Transverse colon (tissue), 4 donors: ENCODE results near the gene STRIT1. TPM values are rescaled to one million over a fixed set of nuclear protein-coding genes. Genes with fewer than 3 reads are reported as not detected.

ENCODE experiments used
- DNase-seq: peaks from one replicate; pipeline ENCODE4 v3.0.0-alpha.2; 2019
- H3K27ac ChIP-seq, 4 donors: fragments of 200-600 bp; sonication (generic); 2 replicates each; pipeline ENCODE4 v1.5.1; 2016 to 2018; ENCODE audit warnings: inconsistent platforms in 4 of 4
- H3K27me3 ChIP-seq: fragments of 200-600 bp; sonication (generic); 2 replicates; pipeline ENCODE4 v1.5.1; 2017; ENCODE audit warnings: inconsistent platforms
- H3K36me3 ChIP-seq, 4 donors: fragments of 200-600 bp; sonication (generic); 2 replicates each; pipeline ENCODE4 v1.5.1; 2017 to 2019; ENCODE audit warnings: inconsistent platforms in 4 of 4
- H3K4me1 ChIP-seq, 4 donors: fragments of 200-600 bp; sonication (generic); 2 replicates each; pipeline ENCODE4 v1.5.1; 2017 to 2020; ENCODE audit warnings: inconsistent platforms in 4 of 4
- H3K4me3 ChIP-seq, 4 donors: fragments of 200-600 bp; sonication (generic); 1 replicate in 1 of 4; 2 replicates in 3 of 4; pipeline versions ENCODE4 v1.5.1 to v1.6.1; 2017 to 2019; ENCODE audit warnings: inconsistent platforms in 4 of 4
- H3K9me3 ChIP-seq, 2 donors: fragments of 200-600 bp; sonication (generic); 2 replicates each; pipeline ENCODE4 v1.5.1; 2017 to 2019; ENCODE audit warnings: inconsistent platforms in 2 of 2
- POLR2A ChIP-seq: fragments of 450-650 bp; IDR thresholded peaks from one replicate; pipeline ENCODE4 v1.6.1; 2016; ENCODE audit warnings: antibody characterized with exemption, mild to moderate bottlenecking, moderate library complexity
- WGBS, 2 donors: methylation state at CpG; one replicate each; pipeline ENCODE4 v1.1.5; 2018; ENCODE audit warnings: low coverage in 1 of 2; 5-methylcytosine and 5-hydroxymethylcytosine counted together
- in situ Hi-C, 4 donors: fragments of 200-750 bp; cut with MboI; loops; one replicate each; pipeline versions ENCODE4 v1.15.0 to v1.15.1; 2017; ENCODE audit warnings: low sequenced_read_pairs in 3 of 4, low pct_ligation_motif_present in 1 of 4, low pct_unique_long_range_greater_than_20kb in 1 of 4
- intact Hi-C: fragments of 100-400 bp; cut with DNase I; formaldehyde crosslinking; loops from one replicate; pipeline ENCODE4 v1.15.1; 2023; ENCODE audit warnings: low total_unique reads
- total RNA-seq, 4 donors: library from RNA; depleted of rRNA; stranded (reverse); fragments of >200 nt; gene quantifications; one replicate each; pipeline ENCODE4 v1.1.0, GENCODE V29; 2016

Gene STRIT1
- total RNA-seq, 4 donors from 2014 or later: 2.5 TPM; not detected in 3

DNA sequence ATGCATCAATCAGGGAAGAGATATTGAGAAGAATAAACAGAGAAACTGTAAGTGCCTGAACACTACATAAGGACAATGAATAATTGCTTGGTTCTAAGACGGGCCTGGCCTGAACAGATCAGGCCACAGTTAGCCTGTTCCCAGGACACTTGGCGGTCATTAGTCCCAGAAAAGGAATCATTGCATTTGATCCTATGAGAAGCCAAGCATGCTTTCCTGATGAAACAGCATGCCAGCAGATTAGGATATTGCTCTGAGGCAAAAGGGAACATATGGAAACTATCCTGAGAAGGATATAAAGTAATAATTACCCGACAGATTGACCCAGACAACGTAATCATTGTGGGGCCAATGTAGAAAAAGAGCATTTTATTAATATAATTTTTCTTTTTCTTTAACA is 51.9 kb downstream of the STRIT1 start:
- Histone ChIP-seq H3K9me3 (no peaks in the 10 kb centered on the region), H3K27ac (no peak overlapping the region), H3K36me3 (no peaks in the 10 kb centered on the region), H3K4me3 (no peak overlapping the region), H3K27me3 (no peaks in the 10 kb centered on the region), H3K4me1 (no peaks in the 10 kb centered on the region)
- 71% methylated on average over 4 of the region's 4 CpGs for WGBS, 2 donors
- DNase-seq: no peak
- intact Hi-C loops: no loop called here
- TF ChIP-seq POLR2A: no peak
- in situ Hi-C loops: no loop called here

Other genes with a start within 250 kb of the STRIT1 start
- 1 to 10 TPM in 1 of 4 donors, under 1 TPM in 2, not detected in 1; 0.82 to 1.1 (median 0.95) TPM for gene MME, start 213.4 kb downstream of the STRIT1 start, total RNA-seq